Neural cell (in vitro differentiated cells): Measurements from ENCODE around the gene FYB1. TPM values are rescaled to one million over a fixed set of nuclear protein-coding genes. Genes with fewer than 3 reads are reported as not detected.

Experiments
- H2AFZ ChIP-seq: fragments of 200-600, 300-800 bp; sonication (generic), shearing (Covaris generic); 2 replicates; pipeline ENCODE4 v1.6.0; 2014; ENCODE audit warnings: low read depth, mild to moderate bottlenecking, antibody characterized with exemption, low read length, moderate library complexity
- H3F3A ChIP-seq: fragments of 200-600 bp; shearing (Covaris generic); 2 replicates; pipeline ENCODE4 v1.6.1; 2016; ENCODE audit warnings: mild to moderate bottlenecking, moderate library complexity, mixed read lengths, antibody characterized with exemption, low read length; ENCODE audit not compliant: insufficient read depth, poor library complexity, severe bottlenecking
- H3K27ac ChIP-seq: fragments of 200-600, 300-800 bp; sonication (generic), shearing (Covaris generic); 2 replicates; pipeline ENCODE4 v1.5.1; 2014; ENCODE audit warnings: mild to moderate bottlenecking, low read length, moderate library complexity
- H3K27me3 ChIP-seq: fragments of 300-800, 200-600 bp; sonication (generic), shearing (Covaris generic); 2 replicates; pipeline ENCODE4 v1.6.0; 2014; ENCODE audit warnings: mild to moderate bottlenecking, low read depth, low read length, moderate library complexity; ENCODE audit not compliant: insufficient read depth
- H3K36me3 ChIP-seq: fragments of 300-800, 200-600 bp; sonication (generic), shearing (Covaris generic); 2 replicates; pipeline ENCODE4 v1.5.1; 2014; ENCODE audit warnings: mild to moderate bottlenecking, antibody characterized with exemption, low read length, moderate library complexity; ENCODE audit not compliant: insufficient read depth
- H3K4me2 ChIP-seq: fragments of 300-800, 200-600 bp; sonication (generic), shearing (Covaris generic); 2 replicates; pipeline ENCODE4 v1.6.0; 2014; ENCODE audit warnings: mild to moderate bottlenecking, low read length
- H3K4me3 ChIP-seq: fragments of 300-800, 200-600 bp; sonication (generic), shearing (Covaris generic); 2 replicates; pipeline ENCODE4 v1.5.1; 2014; ENCODE audit warnings: mild to moderate bottlenecking, low read length, moderate library complexity
- H3K79me2 ChIP-seq: fragments of 200-600 bp; shearing (Covaris generic); replicated peaks from 2 replicates; pipeline ENCODE4 v1.6.0; 2014; ENCODE audit warnings: mild to moderate bottlenecking, low read length, moderate library complexity; ENCODE audit not compliant: insufficient read depth
- H3K9ac ChIP-seq: fragments of 300-800, 200-600 bp; sonication (generic), shearing (Covaris generic); 2 replicates; pipeline ENCODE4 v1.6.1; 2016; ENCODE audit warnings: mild to moderate bottlenecking, low read length, mixed read lengths
- H3K9me2 ChIP-seq: fragments of 200-600 bp; shearing (Covaris generic); 2 replicates; pipeline ENCODE4 v1.6.1; 2016; ENCODE audit warnings: mild to moderate bottlenecking, low read length, mixed read lengths; ENCODE audit not compliant: insufficient read depth
- H3K9me3 ChIP-seq: fragments of 200-600, 300-800 bp; sonication (generic), shearing (Covaris generic); 2 replicates; pipeline ENCODE4 v1.6.1; 2016; ENCODE audit warnings: mild to moderate bottlenecking, mixed run types, low read length, moderate library complexity, mixed read lengths
- H4K20me1 ChIP-seq: fragments of 200-600 bp; shearing (Covaris generic); 2 replicates; pipeline ENCODE4 v1.6.1; 2016; ENCODE audit warnings: mild to moderate bottlenecking, mixed run types; ENCODE audit not compliant: insufficient read depth
- CTCF ChIP-seq: fragments of 450-650 bp; IDR thresholded peaks from 2 replicates; pipeline ENCODE4 v1.5.1; 2014; ENCODE audit warnings: antibody characterized with exemption, mild to moderate bottlenecking, moderate library complexity; ENCODE audit not compliant: poor library complexity, severe bottlenecking
- EP300 ChIP-seq: fragments of 450-650 bp; conservative IDR thresholded peaks from 2 replicates; pipeline ENCODE4 v1.6.1; 2014; ENCODE audit warnings: antibody characterized with exemption, mild to moderate bottlenecking, moderate library complexity; ENCODE audit not compliant: poor library complexity, severe bottlenecking
- EZH2 ChIP-seq: fragments of 200-600, 300-800 bp; shearing (Covaris generic), sonication (generic); IDR thresholded peaks from 2 replicates; pipeline ENCODE4 v1.6.1; 2014; ENCODE audit warnings: antibody characterized with exemption, low read length, borderline replicate concordance, mild to moderate bottlenecking; ENCODE audit not compliant: insufficient read depth, poor library complexity, severe bottlenecking
- MXI1 ChIP-seq: fragments of 450-650 bp; conservative IDR thresholded peaks from 2 replicates; pipeline ENCODE4 v1.6.1; 2014; ENCODE audit warnings: antibody characterized with exemption, mild to moderate bottlenecking; ENCODE audit not compliant: poor library complexity, severe bottlenecking
- POLR2AphosphoS5 ChIP-seq: IDR thresholded peaks from 2 replicates; pipeline ENCODE4 v1.6.1; 2012
- RAD21 ChIP-seq: fragments of 450-650 bp; conservative IDR thresholded peaks from 2 replicates; pipeline ENCODE4 v1.6.1; 2014; ENCODE audit warnings: antibody characterized with exemption, mild to moderate bottlenecking, moderate library complexity
- REST ChIP-seq: IDR thresholded peaks from 2 replicates; pipeline ENCODE4 v1.6.1; 2012; ENCODE audit warnings: borderline replicate concordance
- SMC3 ChIP-seq: fragments of 450-650 bp; conservative IDR thresholded peaks from 2 replicates; pipeline ENCODE4 v1.6.1; 2014; ENCODE audit warnings: antibody characterized with exemption, mild to moderate bottlenecking, moderate library complexity; ENCODE audit not compliant: poor library complexity
- TAF1 ChIP-seq: IDR thresholded peaks from 2 replicates; pipeline ENCODE4 v1.6.1; 2012; ENCODE audit warnings: low read depth
- polyA plus RNA-seq: library from polyadenylated mRNA; depleted of rRNA; stranded (reverse); fragments of >200 nt; gene quantifications from 2 replicates; pipeline ENCODE4 v1.2.3, GENCODE V29; 2014

FYB1 gene
- polyA plus RNA-seq, 1 donor from 2014 or later, result not detected

GRCh38 chr5:39194466-39195136 lies 24.8 kb downstream of the FYB1 start:
- Histone ChIP-seq H3K79me2 (no peaks in the 10 kb centered on the region), H3K27ac (no peak overlapping the region), H4K20me1 (no peaks in the 10 kb centered on the region), H3K4me2 (no peak overlapping the region), H3K9me2 (no peaks in the 10 kb centered on the region), H3F3A (no peaks in the 10 kb centered on the region), H3K36me3 (no peaks in the 10 kb centered on the region), H3K9ac (no peak overlapping the region), H3K9me3 (no peaks in the 10 kb centered on the region), H3K27me3 (no peaks in the 10 kb centered on the region), H3K4me3 (no peak overlapping the region), H2AFZ (no peak overlapping the region)
- TF ChIP-seq CTCF (no peak), RAD21 (no peak), REST (no peak), TAF1 (no peak), SMC3 (no peak), POLR2AphosphoS5 (no peak), MXI1 (no peak), EP300 (no peak), EZH2 (no peak)

GRCh38 chr5:39193553-39194465 lies 25.6 kb downstream of the FYB1 start:
- no peaks in the 10 kb centered on the region for H3K9me2 ChIP-seq
- H3K4me2 ChIP-seq, result no peak overlapping the region
- no peak overlapping the region for H3K27ac ChIP-seq
- no peaks in the 10 kb centered on the region for H3F3A ChIP-seq
- TF ChIP-seq EP300 (no peak), SMC3 (no peak), REST (no peak), RAD21 (no peak), POLR2AphosphoS5 (no peak), EZH2 (no peak), CTCF (no peak), MXI1 (no peak), TAF1 (no peak)
- H3K27me3 ChIP-seq, result no peaks in the 10 kb centered on the region
- no peaks in the 10 kb centered on the region for H3K36me3 ChIP-seq
- H4K20me1 ChIP-seq, result no peaks in the 10 kb centered on the region
- H2AFZ ChIP-seq, result no peak overlapping the region
- H3K9ac ChIP-seq, result no peak overlapping the region
- H3K79me2 ChIP-seq, result no peaks in the 10 kb centered on the region
- no peaks in the 10 kb centered on the region for H3K9me3 ChIP-seq
- H3K4me3 ChIP-seq, result no peak overlapping the region
